NCI-H146 treated with DMSO at 0.1 percent for 48 hours (cell line): ENCODE measurements around the gene SLC66A2.

ENCODE experiments used
- DNase-seq: peaks from one replicate; lab custom pipeline; 2025; ENCODE audit not compliant: unreplicated experiment; lab: John Stamatoyannopoulos, UW

SLC66A2 gene

DNA sequence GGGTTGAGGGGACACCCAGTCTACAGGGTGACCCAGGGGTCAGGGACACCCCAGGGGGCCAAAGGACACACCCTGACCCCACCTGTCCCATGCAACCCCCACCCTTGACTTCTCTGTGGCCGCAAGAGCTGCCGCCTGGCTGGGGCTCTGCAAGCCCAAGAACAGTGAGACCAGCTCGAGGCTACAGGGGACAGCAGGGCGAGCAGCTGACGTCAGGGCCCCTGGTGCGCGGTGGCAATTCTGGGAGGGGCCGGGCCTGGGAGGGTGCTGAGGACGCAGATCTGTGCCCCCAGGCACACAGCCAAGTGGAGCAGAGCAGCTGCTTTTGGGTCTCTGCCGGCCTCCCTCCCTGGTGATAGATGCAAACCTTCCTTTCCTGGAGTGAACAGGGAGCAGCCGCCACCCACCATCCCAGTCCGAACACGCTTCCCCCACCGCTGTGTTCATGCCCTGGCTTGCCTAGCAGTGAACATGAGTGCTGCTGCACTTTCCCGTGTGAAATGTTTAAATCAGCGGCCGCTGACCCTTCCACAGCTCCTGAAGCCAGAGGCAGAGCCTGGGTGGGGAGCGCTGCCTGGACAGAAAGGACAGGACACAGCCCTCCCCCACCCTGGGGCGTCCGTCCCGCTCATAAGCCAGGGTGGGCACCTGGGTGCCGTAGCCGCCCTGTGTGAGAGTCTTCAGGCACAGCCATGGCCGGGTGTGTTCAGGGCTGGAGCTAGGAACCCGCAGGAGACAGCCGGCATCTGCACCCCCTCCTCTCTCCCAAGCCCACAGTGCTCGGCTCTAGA lies 46.9 kb downstream of the SLC66A2 start:
- DNase-seq = no peak

DNA sequence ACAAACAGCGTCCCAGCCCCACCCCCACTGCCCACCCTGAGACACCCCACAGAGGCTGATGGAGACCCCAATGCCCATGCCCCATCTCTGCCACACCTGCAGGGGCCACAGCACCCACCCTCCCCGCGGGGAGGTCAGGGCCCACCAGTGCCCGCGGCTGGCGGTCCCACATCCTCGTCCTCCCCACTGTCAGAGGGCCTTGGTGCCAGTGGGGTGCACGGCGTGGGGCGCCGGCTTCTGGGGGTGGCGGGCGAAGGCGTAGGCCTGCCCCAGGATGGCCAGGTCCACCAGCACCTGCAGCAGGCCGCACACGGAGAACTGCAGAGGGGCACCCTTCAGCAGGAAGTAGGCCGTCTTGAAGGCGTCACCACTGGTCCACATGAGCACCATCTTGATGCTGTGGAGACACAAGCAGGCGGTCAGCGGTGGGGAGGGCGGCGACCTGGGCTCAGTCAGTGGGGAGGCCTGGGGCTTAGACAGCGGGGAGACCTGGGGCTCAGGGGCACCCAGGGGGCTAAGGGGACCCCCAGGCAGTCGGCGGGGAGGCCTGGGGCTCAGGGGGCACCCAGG lies 47.6 kb downstream of the SLC66A2 start:
- DNase-seq = no peak

DNA sequence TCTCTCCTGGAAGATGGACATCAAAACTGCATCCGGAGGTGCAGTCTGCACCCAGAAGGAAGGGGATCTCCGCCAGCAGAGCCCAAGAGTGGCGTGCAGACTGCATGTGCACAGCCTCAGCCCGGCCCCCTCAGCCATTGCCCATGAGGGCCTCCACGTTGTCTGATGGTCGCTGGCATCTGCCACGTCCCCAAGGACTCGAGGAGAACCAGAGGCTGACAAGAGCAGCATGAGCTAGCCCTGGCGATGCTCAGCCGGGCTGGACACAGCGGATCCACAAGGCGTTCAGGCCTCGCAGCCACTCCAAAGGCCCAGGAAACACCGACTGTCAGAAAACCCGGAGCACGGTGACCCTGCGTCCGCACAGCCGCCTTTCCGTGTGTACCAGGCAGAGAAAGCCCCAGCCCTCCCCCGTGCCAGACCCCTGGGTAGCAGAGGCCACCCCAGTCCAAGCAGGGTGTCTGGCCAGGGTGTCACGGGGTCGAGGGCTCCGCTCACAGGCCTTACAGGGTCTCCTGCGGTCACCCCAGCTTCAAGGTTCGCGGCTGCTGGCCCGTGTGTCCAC lies 48.3 kb downstream of the SLC66A2 start:
- DNase-seq = no peak

DNA sequence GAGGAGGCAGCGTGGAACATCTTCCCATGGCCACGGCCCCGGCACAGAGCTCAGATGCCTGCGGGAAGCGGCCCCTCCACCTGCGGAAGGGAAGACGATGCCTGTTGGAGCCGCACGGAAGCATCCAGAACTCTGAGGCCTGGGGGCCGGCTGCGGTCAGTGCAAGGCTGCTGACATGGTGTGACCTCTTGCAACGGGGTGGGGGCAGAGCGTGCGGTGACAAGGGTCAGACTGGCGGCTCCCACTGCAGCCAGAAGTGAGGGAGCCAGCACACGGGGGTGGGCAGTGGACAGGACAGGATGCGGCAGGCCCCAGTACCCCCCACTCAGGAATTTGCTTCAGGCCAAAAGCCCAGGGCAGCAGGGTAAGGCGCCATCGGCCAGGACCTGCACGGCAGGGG lies 48.8 kb downstream of the SLC66A2 start:
- no peak for DNase-seq

DNA sequence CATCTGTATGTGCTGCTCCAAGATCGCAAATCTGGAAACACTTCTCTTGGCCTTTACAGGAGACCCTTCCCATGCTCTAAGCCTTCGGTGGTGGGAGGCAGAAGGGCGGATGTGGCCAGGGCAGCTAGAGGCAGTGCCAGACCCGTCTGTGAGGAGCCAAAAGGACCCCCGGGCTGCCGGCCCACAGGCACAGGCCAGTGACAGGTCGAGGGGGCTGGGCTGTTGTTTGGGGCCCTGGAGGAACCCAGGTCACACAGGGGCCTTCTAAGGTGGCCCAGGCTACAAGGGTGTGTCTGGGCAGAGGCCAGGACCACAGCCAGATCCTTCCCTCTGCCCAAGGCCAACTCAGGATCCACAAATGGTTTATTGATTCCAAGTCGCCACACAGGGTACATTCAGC lies 49.4 kb downstream of the SLC66A2 start:
- DNase-seq = no peak

DNA sequence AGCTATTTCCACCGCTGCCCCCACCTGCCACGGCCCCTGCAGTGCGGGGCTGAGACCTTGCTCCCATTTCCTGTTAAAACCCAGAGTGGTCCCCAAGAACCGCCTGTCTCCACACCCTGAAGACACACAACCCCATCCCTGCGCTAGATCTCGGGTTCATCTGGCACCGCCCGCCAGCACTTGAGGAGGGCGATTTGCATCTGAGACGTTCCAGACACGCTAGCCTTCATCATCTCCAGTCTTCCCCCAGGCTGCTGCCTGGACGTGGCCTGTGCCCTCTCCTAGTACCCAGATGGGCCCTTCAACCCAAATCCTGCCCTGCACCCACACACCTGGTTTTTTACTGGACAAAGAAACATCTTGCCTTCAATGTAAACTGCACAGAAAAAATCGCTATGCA lies 49.8 kb downstream of the SLC66A2 start:
- DNase-seq = no peak

DNA sequence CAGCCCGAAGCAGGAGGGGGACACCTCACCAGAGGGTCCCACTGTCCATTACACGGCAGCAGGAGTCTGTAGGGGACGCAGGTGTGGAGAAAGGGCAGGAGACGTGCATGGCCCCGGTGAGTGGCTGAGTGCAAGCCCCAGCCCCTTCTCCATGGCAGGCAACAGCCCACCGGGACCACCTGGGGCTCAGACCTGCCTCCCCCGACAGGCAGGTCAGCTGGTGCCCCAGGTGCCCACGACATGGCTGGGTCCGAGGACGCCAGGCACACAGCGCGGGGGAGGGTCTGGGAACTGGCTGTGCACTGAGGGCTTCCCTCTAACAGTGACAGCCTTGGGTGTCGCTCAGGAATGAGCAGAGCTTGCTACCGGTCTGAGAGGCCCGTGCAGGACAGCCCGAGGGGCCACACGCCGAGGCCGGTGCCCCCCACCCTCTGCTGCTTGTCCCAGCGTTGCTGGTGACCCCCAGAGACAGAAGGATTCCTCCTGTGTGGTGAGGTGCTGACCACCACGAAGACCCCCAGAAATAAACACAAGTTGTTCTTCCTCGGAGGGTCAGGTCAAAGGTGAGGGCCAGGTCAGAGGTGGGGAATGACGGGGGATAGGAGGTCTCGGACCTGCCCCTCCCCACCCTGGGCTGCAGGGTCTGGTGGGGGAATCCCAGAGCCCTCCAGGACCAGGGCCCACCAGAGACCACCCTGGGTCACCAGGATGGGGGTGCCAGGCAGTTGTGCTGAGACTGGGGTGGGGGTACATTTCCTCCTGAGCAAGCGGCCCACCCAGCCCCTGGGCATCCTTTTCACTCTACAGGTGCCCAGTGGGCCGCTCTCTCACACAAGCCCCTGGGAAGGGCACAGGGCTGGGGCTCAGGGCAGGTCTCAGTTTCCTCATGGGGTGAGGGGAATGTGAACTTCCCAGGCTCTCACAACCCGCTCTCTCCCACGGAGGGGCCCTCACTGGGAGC lies 50.6 kb downstream of the SLC66A2 start:
- DNase-seq = no peak

DNA sequence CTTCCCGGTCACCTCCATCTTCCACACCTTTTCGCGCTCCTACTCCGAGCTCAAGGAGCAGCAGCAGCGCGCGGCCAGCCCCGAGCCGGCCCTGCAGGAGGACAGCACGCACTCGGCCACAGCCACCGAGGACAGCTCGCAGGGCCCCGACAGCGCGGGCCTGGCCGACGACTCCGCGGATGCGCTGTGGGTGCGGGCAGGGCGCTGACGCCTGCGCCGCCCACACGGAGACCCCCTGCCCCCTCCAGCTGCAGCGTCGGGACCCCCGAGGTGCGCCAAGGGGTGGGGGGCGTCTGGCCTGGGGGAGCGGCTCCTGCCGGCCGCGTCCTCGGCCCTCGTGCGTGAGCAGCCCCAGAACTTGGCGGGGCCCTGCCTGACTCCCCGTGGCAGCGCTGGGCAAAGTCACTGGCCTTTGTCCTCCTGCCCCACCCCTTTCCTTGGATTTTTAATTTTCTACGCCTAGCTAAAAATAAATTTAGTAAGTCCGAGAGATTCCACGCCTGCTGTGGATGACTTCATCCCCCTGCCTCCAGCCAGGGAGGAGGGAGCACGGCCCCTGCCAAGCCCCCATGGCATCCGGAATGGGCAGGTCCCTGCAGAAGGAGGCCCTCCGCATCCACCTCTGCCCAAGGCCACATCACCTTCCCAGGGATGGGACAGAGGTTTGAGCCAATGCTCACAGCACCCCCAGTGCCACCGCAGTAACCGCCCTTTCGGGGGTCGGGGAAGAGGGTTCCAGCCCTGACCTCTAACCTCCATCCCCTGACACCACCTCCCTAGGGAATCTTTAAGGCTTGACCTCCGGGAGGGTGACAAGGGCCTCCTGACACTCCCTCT lies 51.6 kb downstream of the SLC66A2 start:
- no peak for DNase-seq

DNA sequence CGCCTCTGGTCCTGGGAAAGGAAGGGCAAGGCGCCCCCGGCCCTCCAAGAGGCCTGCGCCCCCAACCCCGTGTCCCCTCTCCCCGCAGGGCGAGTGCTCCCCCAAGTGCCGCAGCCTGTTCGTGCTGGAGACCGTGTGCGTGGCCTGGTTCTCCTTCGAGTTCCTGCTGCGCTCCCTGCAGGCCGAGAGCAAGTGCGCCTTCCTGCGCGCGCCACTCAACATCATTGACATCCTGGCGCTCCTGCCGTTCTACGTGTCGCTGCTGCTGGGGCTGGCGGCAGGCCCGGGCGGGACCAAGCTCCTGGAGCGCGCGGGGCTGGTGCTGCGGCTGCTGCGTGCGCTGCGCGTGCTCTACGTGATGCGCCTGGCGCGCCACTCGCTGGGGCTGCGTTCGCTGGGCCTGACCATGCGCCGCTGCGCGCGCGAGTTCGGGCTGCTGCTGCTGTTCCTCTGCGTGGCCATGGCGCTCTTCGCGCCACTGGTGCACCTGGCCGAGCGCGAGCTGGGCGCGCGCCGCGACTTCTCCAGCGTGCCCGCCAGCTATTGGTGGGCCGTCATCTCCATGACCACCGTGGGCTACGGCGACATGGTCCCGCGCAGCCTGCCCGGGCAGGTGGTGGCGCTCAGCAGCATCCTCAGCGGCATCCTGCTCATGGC lies 52.4 kb downstream of the SLC66A2 start:
- no peak for DNase-seq

DNA sequence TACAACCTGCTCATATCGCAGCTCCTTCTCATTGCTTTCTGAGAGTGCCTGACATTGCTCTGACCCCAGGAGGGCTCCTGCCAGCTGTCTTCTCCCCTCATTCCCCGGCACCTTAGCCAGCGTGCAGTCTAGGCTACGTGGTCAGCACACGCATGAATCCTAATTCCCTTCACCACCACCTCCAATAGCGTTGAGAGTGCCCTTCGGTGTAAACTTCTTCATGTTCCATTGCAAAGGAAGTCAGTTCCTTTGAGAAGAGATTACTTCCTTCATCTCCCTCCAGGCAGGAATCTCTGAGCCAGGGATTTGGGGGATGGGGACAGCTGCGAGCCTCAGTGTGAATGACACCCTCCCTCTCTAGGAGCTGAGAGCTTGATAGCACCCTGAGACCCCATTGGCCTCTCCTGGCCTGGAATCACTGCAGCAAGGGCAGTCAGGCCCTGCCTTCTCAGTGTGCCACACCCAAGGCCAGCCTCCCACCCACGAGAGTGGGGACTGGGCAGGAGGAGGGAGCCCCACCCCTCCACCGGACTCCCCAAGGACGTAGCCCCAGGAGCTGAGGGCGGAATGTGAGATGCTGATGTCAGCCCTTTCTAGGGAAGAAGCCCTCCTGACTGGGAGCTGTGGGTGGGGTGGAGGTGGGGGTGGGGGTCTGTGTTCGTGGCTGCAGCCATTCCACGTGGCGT lies 53.4 kb downstream of the SLC66A2 start:
- DNase-seq = no peak

DNA sequence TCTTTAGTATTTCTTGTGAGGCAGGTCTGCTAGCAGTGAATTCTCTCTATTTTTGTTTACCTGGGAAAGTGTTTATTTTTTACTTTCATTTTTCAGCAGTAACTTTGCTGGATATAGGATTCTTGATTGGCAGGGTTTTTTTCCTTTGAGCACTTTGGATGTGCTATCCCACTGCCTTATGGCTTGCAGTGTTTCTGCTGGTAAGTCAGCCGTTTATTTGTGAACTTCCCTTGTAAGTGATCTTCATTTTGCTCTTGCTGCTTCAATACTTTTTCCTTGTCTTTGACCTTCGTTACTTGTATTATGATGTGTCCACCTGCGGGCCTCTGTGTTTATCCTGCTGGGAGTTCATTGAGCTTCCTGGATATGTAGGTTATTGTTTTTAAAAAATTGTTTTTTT lies 54.7 kb downstream of the SLC66A2 start:
- DNase-seq = no peak

DNA sequence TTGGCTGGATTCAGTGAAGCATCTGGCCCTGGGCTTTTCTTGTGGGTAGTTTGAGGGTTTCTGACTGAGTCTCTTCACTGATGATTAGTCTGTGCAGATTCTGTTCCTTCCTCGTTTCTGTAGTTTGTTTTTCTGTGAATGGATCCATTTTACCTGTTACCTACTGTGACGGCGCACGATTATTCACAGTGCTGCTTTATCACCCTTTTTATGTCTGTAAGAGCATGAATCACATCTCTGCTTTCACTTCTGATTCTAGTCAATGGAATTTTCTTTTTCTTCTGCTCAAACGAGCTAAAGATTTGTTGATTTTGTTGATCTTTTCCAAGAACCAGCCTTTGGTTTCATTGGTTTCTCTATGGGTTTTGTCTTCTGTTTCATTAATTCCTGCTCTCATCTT lies 60.8 kb downstream of the SLC66A2 start:
- DNase-seq = no peak

DNA sequence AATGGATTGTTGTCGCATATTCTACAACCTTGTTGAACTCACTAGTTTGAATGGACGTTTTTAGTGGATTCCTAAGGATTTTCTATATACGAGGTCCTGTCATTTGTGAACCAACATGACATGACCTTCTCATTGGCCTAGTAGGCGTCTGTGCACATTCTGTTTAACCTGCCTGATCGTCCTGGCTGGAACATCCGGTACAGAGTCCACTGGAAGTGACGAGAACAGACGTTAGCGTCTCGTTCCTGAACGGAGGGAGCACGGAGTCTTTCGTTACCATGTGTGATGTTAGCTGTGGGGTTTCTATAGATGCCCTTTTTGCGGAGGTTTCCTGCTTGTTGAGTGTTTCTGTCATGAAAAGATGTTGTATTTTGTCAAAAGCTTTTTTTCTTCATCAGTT lies 61.9 kb downstream of the SLC66A2 start:
- no peak for DNase-seq

DNA sequence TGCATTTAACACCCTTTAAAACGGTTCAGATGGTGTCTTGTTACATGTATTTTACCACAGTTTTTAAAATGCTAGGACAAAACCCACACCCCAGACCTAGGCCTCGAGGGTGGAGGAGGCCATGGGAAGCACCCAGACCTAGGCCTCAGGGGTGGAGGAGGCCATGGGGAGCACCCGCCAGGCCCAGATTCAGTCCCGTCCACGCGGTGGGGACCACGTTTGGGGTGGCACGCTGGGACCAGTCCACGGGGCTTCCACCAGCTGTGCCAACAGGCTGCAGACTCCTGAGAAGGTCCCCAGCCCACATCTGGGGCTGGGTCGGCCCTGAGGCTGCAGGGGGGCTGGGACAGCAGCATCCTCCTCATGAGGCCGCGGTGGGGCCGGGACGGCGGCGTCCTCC lies 63.4 kb downstream of the SLC66A2 start:
- DNase-seq = no peak

DNA sequence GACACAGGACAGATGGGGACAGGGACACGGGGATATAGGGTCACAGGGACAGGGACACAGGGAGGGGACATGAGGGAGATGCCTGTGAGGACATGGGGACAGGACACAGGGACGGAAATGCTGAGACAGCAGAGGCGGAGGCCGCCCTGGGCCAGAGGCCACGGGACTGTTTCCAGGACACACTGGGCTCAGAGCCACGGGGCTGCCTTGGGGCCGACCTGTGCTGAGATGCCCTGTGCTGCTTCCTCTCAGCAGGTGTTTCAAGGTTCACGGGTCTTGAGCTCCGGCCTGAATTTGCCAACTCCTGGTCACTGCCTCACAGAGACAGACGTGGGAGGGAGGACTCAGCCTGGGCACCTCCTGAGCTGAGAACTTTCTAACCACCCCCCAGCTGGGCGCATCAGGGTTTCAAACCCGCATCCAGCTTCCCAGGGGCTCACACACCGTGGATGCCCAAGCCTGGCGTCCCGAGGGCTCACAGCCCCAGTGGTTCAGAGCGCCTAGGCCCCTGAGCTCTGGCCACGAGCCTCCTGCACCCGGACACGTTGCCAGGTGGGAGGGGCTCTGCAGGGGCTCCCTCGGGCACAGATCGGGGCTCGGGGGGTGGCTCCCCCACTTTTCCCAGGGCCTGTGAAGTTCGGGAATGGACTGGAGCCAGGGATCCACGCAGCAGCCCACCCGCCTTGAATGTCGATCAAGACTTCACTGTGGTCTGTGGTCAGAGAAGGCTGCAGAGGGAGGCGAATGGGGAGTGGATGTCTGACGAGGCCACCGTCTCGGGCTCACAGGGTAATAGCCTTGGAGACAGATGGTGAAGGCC lies 64.1 kb downstream of the SLC66A2 start:
- no peak for DNase-seq

DNA sequence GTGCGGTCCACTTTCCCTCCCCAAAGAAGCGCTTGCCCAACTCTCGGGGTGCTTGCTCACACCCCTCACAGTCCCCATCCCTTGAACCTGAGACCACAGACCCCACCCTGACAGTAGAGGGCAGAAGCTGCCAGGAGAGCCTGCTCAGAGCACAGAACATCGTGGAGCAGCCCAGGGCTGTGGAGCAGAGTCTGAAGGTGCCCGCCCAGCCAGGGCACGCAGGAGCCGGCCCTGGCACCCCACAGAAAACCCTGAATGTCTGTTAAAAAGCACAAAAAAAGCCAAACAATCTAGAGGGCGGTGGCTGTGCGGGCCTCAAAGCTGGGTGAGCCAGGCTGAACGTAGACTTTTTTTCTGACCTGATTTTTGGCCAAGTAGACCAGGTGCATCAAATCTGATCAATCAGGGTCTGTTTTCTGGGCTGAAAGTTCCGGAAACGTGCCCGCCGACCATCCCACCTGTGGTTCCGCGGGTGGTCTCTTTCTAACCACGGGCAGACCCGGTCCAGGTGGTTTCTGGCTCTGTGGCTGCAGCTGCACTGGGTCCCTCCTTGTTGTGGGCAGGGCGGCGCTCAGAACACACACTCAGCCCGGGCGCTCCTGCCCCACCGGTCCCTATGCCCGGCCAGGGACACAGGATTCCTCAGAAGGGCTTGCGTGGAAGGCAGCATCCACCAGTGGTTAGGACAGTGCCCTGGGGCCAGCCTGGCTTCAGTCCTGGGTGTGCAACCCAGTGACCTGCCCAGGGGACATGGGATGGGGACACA lies 66.3 kb downstream of the SLC66A2 start:
- DNase-seq = no peak

DNA sequence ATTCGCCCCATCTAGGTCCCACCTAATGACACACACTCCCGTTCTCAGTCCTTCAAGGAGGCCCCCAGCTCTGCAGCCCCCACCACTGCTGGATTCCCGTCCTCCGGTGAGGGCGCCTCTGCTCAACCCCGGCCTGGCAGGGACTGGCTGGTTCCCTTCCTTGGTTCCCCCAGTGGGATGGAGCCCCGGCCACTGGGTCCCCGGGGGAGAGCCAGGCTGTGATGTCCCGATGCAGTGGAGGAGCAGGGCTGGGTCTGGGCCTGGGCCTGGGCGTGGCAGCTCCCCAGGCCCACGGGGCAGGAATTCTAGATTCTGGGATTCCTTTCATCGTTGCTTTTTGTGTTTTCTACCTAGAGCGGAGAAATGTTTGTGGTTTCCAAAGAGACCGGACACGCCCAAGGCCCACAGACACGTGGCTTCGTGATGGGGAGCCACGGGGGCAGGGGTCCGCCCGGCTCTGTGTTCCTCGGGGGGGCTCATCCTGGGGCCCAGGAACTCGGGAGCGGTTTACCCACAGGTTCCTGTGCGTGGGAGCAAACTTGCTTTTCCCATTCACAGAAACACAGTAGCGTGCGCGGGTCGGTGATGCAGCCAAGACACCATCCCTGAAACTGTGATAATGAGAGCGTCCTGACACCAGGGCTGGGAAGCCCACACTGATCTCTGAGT lies 67.0 kb downstream of the SLC66A2 start:
- DNase-seq = no peak
